Measurements from ENCODE around the gene GNAO1. TPM values are rescaled to one million over a fixed set of nuclear protein-coding genes. Genes with fewer than 3 reads are reported as not detected.

GNAO1 gene
- 1 to 10 TPM in 2 of 4 donors, under 1 TPM in 2; 0.81 to 8.2 (median 3.2) TPM for polyA plus RNA-seq
- long read RNA-seq, donor 1: 0 reads
- long read RNA-seq, donor 2: 0 reads
- long read RNA-seq, donor 3, partial matches to known transcripts: 0 of 2 reads
- long read RNA-seq, donor 3, other reads (novel, unspliced or antisense): 0 of 2 reads
- long read RNA-seq, donor 4: 0 reads
- long read RNA-seq, donor 5: 0 reads
- long read RNA-seq, donor 6, full-length matches to known transcripts: 4 of 4 reads
- long read RNA-seq, donor 6, partial matches to known transcripts: 0 of 4 reads
- long read RNA-seq, donor 6, other reads (novel, unspliced or antisense): 0 of 4 reads
- long read RNA-seq, donor 7, full-length matches to known transcripts: 2 of 2 reads
- long read RNA-seq, donor 7, partial matches to known transcripts: 0 of 2 reads
- long read RNA-seq, donor 7, other reads (novel, unspliced or antisense): 0 of 2 reads
- long read RNA-seq, donor 8: 0 reads
- long read RNA-seq, donor 9: 0 reads
- long read RNA-seq, donor 10, full-length matches to known transcripts: 13 of 13 reads
- long read RNA-seq, donor 10, partial matches to known transcripts: 0 of 13 reads
- long read RNA-seq, donor 10, other reads (novel, unspliced or antisense): 0 of 13 reads

GRCh38 chr16:56191156-56191815, at the start of gene GNAO1:
Gene GNAO1 (plus strand): TSS chr16:56191489. CDS start chr16:56192236, 747 bp downstream.
- DNase-seq: peak; percentile 44 to 77
- peaks cover 0 to 57% (median 17%) of the 10 kb centered on the region in 3 donors for H3K27me3 ChIP-seq (ENCODE audit: control insufficient read depth in 3 of 3, insufficient read depth in 3 of 3, low read length in 3 of 3)

DNA sequence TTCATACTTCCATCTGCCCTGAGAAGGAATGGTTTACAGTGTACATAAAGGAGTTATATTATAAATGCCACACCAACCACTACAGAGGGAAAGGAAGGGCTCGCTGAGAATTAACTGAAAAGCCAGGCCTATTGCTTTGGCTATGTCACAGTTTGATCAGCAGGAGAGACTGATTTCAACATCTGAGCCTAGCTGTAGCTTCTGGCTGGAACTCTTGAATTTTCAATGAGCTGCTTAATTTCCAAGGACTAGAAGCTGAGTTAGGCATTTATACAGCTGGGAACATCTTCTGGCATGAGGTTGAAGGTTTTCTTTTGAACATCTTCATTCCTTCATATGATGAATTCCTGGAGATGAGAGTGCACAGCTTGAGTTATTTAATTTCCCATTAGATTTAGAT, 47.6 kb upstream of the GNAO1 start:
- H3K36me3 ChIP-seq (ENCODE audit: control insufficient read depth in 3 of 3, insufficient read depth in 2 of 3, low read depth in 1 of 3, low read length in 3 of 3): no peaks in the 10 kb centered on the region
- no peak overlapping the region for H3K27ac ChIP-seq (ENCODE audit: low read depth in 1 of 3, low read length in 2 of 3)
- H3K4me3 ChIP-seq (ENCODE audit: low read depth in 1 of 3, low read length in 3 of 3): peak overlapping the region in 1 of 3 donors; percentile 6
- FAIRE-seq (no peak), DNase-seq (no peak)
- H3K4me1 ChIP-seq (ENCODE audit: control insufficient read depth in 3 of 3, insufficient read depth in 2 of 3, low read depth in 1 of 3, low read length in 2 of 3): no peaks in the 10 kb centered on the region
- WGBS, 3 donors: 4 to 35% (median 31%) methylated on average over 1 of the region's 1 CpG
- H3K9me3 ChIP-seq (ENCODE audit: control insufficient read depth in 2 of 2, insufficient read depth in 1 of 2, low read depth in 1 of 2, low read length in 1 of 2): no peaks in the 10 kb centered on the region
- H3K27me3 ChIP-seq (ENCODE audit: control insufficient read depth in 3 of 3, insufficient read depth in 3 of 3, low read length in 3 of 3): no peaks in the 10 kb centered on the region

More at GRCh38 chr16:56191156-56191815, at the start of gene GNAO1:
- Histone ChIP-seq H3K4me1 (ENCODE audit: control insufficient read depth in 3 of 3, insufficient read depth in 2 of 3, low read depth in 1 of 3, low read length in 2 of 3) (peaks cover 0 to 5% (median 4%) of the 10 kb centered on the region in 3 donors), H3K36me3 (ENCODE audit: control insufficient read depth in 3 of 3, insufficient read depth in 2 of 3, low read depth in 1 of 3, low read length in 3 of 3) (no peaks in the 10 kb centered on the region), H3K9me3 (ENCODE audit: control insufficient read depth in 2 of 2, insufficient read depth in 1 of 2, low read depth in 1 of 2, low read length in 1 of 2) (no peaks in the 10 kb centered on the region), H3K4me3 (ENCODE audit: low read depth in 1 of 3, low read length in 3 of 3) (peak within 1 kb of the TSS; percentile 48 to 74 (median 50)), H3K27ac (ENCODE audit: low read depth in 1 of 3, low read length in 2 of 3) (peak within 1 kb of the TSS in 2 of 3 donors; percentile 56 to 88)
- FAIRE-seq: no peak
- WGBS, 3 donors: 0 to 1% (median 1%) methylated on average over 25 to 90 of the region's 91 CpGs

DNA sequence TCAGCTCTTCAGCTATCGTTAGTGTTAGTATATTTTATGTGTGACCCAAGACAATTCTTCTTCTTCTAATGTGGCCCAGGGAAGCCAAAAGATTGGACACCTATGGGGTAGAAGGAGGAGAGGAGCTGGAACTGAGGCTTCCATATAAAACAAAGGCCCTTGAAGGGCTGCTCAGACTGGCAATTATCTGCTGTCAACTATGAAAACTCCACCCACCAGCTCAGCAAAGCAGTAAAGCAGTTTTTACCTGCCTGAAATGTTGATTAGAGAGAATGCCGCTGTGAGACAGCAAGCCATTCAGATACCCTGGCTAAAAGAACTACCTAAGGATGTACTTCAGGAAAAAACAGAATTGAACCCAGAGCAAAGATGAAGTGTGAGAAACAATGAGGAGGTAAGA, 45.9 kb upstream of the GNAO1 start:
- WGBS, 3 donors: 54 to 70% (median 56%) methylated on average over 2 of the region's 2 CpGs
- Histone ChIP-seq H3K36me3 (ENCODE audit: control insufficient read depth in 3 of 3, insufficient read depth in 2 of 3, low read depth in 1 of 3, low read length in 3 of 3) (no peaks in the 10 kb centered on the region), H3K9me3 (ENCODE audit: control insufficient read depth in 2 of 2, insufficient read depth in 1 of 2, low read depth in 1 of 2, low read length in 1 of 2) (no peaks in the 10 kb centered on the region), H3K4me1 (ENCODE audit: control insufficient read depth in 3 of 3, insufficient read depth in 2 of 3, low read depth in 1 of 3, low read length in 2 of 3) (no peaks in the 10 kb centered on the region), H3K4me3 (ENCODE audit: low read depth in 1 of 3, low read length in 3 of 3) (no peak overlapping the region), H3K27me3 (ENCODE audit: control insufficient read depth in 3 of 3, insufficient read depth in 3 of 3, low read length in 3 of 3) (no peaks in the 10 kb centered on the region), H3K27ac (ENCODE audit: low read depth in 1 of 3, low read length in 2 of 3) (no peak overlapping the region)
- no peak for FAIRE-seq
- no peak for DNase-seq

DNA sequence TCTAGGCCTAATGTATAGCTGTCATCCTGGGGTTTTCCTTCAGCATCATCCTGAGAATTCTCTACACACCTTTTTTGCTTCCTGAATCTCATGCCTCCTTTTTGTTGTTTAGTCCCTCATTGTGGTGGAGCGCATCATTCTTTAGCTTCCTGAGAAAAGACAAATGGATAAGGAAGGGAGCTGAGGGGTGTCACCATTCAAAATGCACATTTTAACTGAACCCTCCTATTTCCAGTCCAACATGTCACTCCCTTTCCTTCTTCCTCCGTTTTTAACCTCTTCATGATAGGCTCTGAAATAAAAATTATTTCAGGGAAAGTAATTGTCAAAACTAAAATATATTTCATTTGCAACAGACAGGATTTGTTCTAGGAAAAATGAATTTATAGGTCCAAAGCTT, 39.7 kb upstream of the GNAO1 start:
- Histone ChIP-seq H3K27ac (ENCODE audit: low read depth in 1 of 3, low read length in 2 of 3) (no peak overlapping the region), H3K4me1 (ENCODE audit: control insufficient read depth in 3 of 3, insufficient read depth in 2 of 3, low read depth in 1 of 3, low read length in 2 of 3) (no peaks in the 10 kb centered on the region), H3K27me3 (ENCODE audit: control insufficient read depth in 3 of 3, insufficient read depth in 3 of 3, low read length in 3 of 3) (no peaks in the 10 kb centered on the region), H3K36me3 (ENCODE audit: control insufficient read depth in 3 of 3, insufficient read depth in 2 of 3, low read depth in 1 of 3, low read length in 3 of 3) (no peaks in the 10 kb centered on the region), H3K4me3 (ENCODE audit: low read depth in 1 of 3, low read length in 3 of 3) (no peak overlapping the region), H3K9me3 (ENCODE audit: control insufficient read depth in 2 of 2, insufficient read depth in 1 of 2, low read depth in 1 of 2, low read length in 1 of 2) (no peaks in the 10 kb centered on the region)
- WGBS, 3 donors: 71 to 83% (median 75%) methylated on average over 2 of the region's 2 CpGs
- no peak for DNase-seq
- no peak for FAIRE-seq

DNA sequence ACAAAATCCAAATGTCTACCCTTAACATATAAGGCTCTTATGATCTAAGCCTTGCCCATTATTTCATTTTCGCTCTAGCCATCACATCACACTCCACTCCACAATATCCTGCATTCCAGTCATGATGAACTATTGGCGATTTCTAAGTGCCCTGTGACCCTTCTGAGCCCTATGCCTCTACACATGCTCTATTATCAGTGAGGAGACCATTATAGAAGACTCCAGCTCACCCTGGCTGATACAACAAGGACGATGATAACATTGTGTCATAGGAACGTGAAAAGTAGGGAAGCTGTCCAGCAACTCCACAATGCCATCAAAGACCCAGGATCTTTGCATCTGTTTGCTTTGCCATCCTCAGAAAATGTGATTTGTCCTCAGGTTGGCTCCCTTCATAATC, 29.6 kb upstream of the GNAO1 start:
- DNase-seq: no peak
- no peaks in the 10 kb centered on the region for H3K36me3 ChIP-seq (ENCODE audit: control insufficient read depth in 3 of 3, insufficient read depth in 2 of 3, low read depth in 1 of 3, low read length in 3 of 3)
- H3K4me1 ChIP-seq (ENCODE audit: control insufficient read depth in 3 of 3, insufficient read depth in 2 of 3, low read depth in 1 of 3, low read length in 2 of 3): no peaks in the 10 kb centered on the region
- no peak overlapping the region for H3K27ac ChIP-seq (ENCODE audit: low read depth in 1 of 3, low read length in 2 of 3)
- no peak overlapping the region for H3K4me3 ChIP-seq (ENCODE audit: low read depth in 1 of 3, low read length in 3 of 3)
- no peaks in the 10 kb centered on the region for H3K9me3 ChIP-seq (ENCODE audit: control insufficient read depth in 2 of 2, insufficient read depth in 1 of 2, low read depth in 1 of 2, low read length in 1 of 2)
- FAIRE-seq: no peak
- H3K27me3 ChIP-seq (ENCODE audit: control insufficient read depth in 3 of 3, insufficient read depth in 3 of 3, low read length in 3 of 3): no peaks in the 10 kb centered on the region
- 70 to 83% (median 76%) methylated on average over 4 of the region's 4 CpGs for WGBS, 3 donors

DNA sequence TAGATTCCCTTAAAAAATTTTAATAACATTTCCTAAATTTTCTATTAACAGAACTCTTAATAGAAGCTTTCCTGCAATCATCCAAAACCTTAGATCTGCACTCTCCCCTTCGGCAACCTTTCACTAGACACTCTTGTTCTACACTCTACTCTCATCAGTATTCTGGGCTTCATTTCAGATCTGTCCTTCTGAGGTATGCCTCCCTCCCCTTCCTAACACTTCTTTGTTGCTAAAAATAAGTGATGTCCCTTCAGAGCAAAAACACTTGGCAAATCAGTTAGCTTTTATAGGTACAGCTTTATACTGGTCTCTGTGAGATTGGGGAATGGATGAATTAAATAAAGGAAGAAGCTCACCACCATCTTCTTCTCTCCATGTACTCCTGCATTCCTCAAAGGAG, 28.2 kb upstream of the GNAO1 start:
- no peaks in the 10 kb centered on the region for H3K36me3 ChIP-seq (ENCODE audit: control insufficient read depth in 3 of 3, insufficient read depth in 2 of 3, low read depth in 1 of 3, low read length in 3 of 3)
- FAIRE-seq (no peak), DNase-seq (no peak)
- no peaks in the 10 kb centered on the region for H3K4me1 ChIP-seq (ENCODE audit: control insufficient read depth in 3 of 3, insufficient read depth in 2 of 3, low read depth in 1 of 3, low read length in 2 of 3)
- WGBS, 3 donors: 90 to 95% (median 91%) methylated on average over 1 of the region's 1 CpG
- H3K9me3 ChIP-seq (ENCODE audit: control insufficient read depth in 2 of 2, insufficient read depth in 1 of 2, low read depth in 1 of 2, low read length in 1 of 2): no peaks in the 10 kb centered on the region
- no peaks in the 10 kb centered on the region for H3K27me3 ChIP-seq (ENCODE audit: control insufficient read depth in 3 of 3, insufficient read depth in 3 of 3, low read length in 3 of 3)
- H3K27ac ChIP-seq (ENCODE audit: low read depth in 1 of 3, low read length in 2 of 3): no peak overlapping the region
- H3K4me3 ChIP-seq (ENCODE audit: low read depth in 1 of 3, low read length in 3 of 3): no peak overlapping the region

- Histone ChIP-seq H3K4me3 (ENCODE audit: low read depth in 1 of 3, low read length in 3 of 3) (no peak overlapping the region), H3K4me1 (ENCODE audit: control insufficient read depth in 3 of 3, insufficient read depth in 2 of 3, low read depth in 1 of 3, low read length in 2 of 3) (no peaks in the 10 kb centered on the region), H3K36me3 (ENCODE audit: control insufficient read depth in 3 of 3, insufficient read depth in 2 of 3, low read depth in 1 of 3, low read length in 3 of 3) (no peaks in the 10 kb centered on the region), H3K9me3 (ENCODE audit: control insufficient read depth in 2 of 2, insufficient read depth in 1 of 2, low read depth in 1 of 2, low read length in 1 of 2) (no peaks in the 10 kb centered on the region), H3K27me3 (ENCODE audit: control insufficient read depth in 3 of 3, insufficient read depth in 3 of 3, low read length in 3 of 3) (no peaks in the 10 kb centered on the region), H3K27ac (ENCODE audit: low read depth in 1 of 3, low read length in 2 of 3) (no peak overlapping the region)
- peak in 1 of 2 donors; percentile 8 for DNase-seq
- 56 to 77% (median 73%) methylated on average over 2 of the region's 2 CpGs for WGBS, 3 donors
- FAIRE-seq: no peak
These were observed 27.4 kb upstream of the GNAO1 start for GRCh38 chr16:56163938-56164337.

DNA sequence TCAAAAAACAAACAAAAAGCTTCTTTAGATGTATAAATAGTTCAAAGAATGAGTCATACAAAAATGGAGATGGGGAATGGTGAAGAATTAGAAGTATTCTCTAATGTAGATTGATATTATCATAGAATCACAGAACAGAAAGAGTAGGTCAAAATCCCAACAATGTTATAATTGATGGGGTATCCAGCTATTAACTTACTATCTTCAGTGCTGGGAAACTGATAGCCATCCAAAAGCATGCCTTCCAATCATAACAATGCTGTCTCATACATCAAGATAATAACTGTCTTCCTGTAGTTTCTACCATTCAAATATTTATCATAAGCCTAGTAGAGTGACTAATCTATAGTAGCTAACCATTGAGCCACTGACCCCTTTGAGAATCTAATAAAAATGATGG, 26.7 kb upstream of the GNAO1 start:
- H3K27ac ChIP-seq (ENCODE audit: low read depth in 1 of 3, low read length in 2 of 3): no peak overlapping the region
- H3K4me3 ChIP-seq (ENCODE audit: low read depth in 1 of 3, low read length in 3 of 3): no peak overlapping the region
- H3K9me3 ChIP-seq (ENCODE audit: control insufficient read depth in 2 of 2, insufficient read depth in 1 of 2, low read depth in 1 of 2, low read length in 1 of 2): no peaks in the 10 kb centered on the region
- H3K27me3 ChIP-seq (ENCODE audit: control insufficient read depth in 3 of 3, insufficient read depth in 3 of 3, low read length in 3 of 3): no peaks in the 10 kb centered on the region
- H3K4me1 ChIP-seq (ENCODE audit: control insufficient read depth in 3 of 3, insufficient read depth in 2 of 3, low read depth in 1 of 3, low read length in 2 of 3): no peaks in the 10 kb centered on the region
- FAIRE-seq (no peak), DNase-seq (no peak)
- H3K36me3 ChIP-seq (ENCODE audit: control insufficient read depth in 3 of 3, insufficient read depth in 2 of 3, low read depth in 1 of 3, low read length in 3 of 3): no peaks in the 10 kb centered on the region
